Measurements from ENCODE around the gene ZDHHC24.

The ZDHHC24 gene

GRCh38 chr11:66492161-66492865 is 53.5 kb downstream of the ZDHHC24 start:
- no peak for TF ChIP-seq CTCF (conservative IDR thresholded peaks at IDR 0.05; ENCODE audit: control insufficient read depth, insufficient read depth, low read depth, low read length)
- no peak for DNase-seq (ENCODE audit: low read depth)
- no peak overlapping the region for H3K4me3 ChIP-seq (ENCODE audit: control insufficient read depth, low read depth, low read length)

GRCh38 chr11:66491315-66491935 is 54.4 kb downstream of the ZDHHC24 start:
- no peak overlapping the region for H3K4me3 ChIP-seq (ENCODE audit: control insufficient read depth, low read depth, low read length)
- DNase-seq (ENCODE audit: low read depth) = no peak
- peak; percentile 29 for TF ChIP-seq CTCF (conservative IDR thresholded peaks at IDR 0.05; ENCODE audit: control insufficient read depth, insufficient read depth, low read depth, low read length)

- no peak for TF ChIP-seq CTCF (conservative IDR thresholded peaks at IDR 0.05; ENCODE audit: control insufficient read depth, insufficient read depth, low read depth, low read length)
- H3K4me3 ChIP-seq (ENCODE audit: control insufficient read depth, low read depth, low read length) = no peak overlapping the region
- no peak for DNase-seq (ENCODE audit: low read depth)
Observed at GRCh38 chr11:66489636-66490035, 56.2 kb downstream of the ZDHHC24 start.

- no peak overlapping the region for H3K4me3 ChIP-seq (ENCODE audit: control insufficient read depth, low read depth, low read length)
- no peak for DNase-seq (ENCODE audit: low read depth)
- no peak for TF ChIP-seq CTCF (conservative IDR thresholded peaks at IDR 0.05; ENCODE audit: control insufficient read depth, insufficient read depth, low read depth, low read length)
Observed at GRCh38 chr11:66488957-66489356, 56.9 kb downstream of the ZDHHC24 start.

- TF ChIP-seq CTCF (conservative IDR thresholded peaks at IDR 0.05; ENCODE audit: control insufficient read depth, insufficient read depth, low read depth, low read length) = no peak
- no peak for DNase-seq (ENCODE audit: low read depth)
- no peak overlapping the region for H3K4me3 ChIP-seq (ENCODE audit: control insufficient read depth, low read depth, low read length)
Observed at GRCh38 chr11:66484806-66485380, 61.0 kb downstream of the ZDHHC24 start.

GRCh38 chr11:66480117-66480938 is 65.5 kb downstream of the ZDHHC24 start, which contains the start of gene DPP3:
Gene DPP3 (plus strand): TSS chr11:66480434. CDS start chr11:66482201, 1,767 bp downstream.
- TF ChIP-seq CTCF (conservative IDR thresholded peaks at IDR 0.05; ENCODE audit: control insufficient read depth, insufficient read depth, low read depth, low read length) = no peak
- DNase-seq (ENCODE audit: low read depth) = peak; percentile 92
- H3K4me3 ChIP-seq (ENCODE audit: control insufficient read depth, low read depth, low read length) = peak within 1 kb of the TSS; percentile 86

Measured in fibroblast of mammary gland (primary cell).